Endometrial microvascular endothelial cells (primary cell): Measurements from ENCODE around the gene DAD1. TPM values are rescaled to one million over a fixed set of nuclear protein-coding genes. Genes with fewer than 3 reads are reported as not detected.
"Not testable (repeated sequence)": the region's sequence is repeated elsewhere in the genome, so short reads cannot be mapped to it uniquely, and the experiment has no call there.

Experiments
- in situ Hi-C: cut with HindIII; loops from 2 replicates; pipeline ENCODE4 v1.10.0; 2017; ENCODE audit warnings: low sequenced_read_pairs, low pct_unique_long_range_greater_than_20kb; ENCODE audit errors: inconsistent ontology term
- total RNA-seq: library from RNA; depleted of rRNA; stranded (reverse); fragments of >200 nt; gene quantifications from one replicate; pipeline ENCODE4 v1.2.3, GENCODE V29; 2015; ENCODE audit errors: inconsistent ontology term

DAD1 gene
- total RNA-seq, 1 donor from 2014 or later = 480 TPM

DNA sequence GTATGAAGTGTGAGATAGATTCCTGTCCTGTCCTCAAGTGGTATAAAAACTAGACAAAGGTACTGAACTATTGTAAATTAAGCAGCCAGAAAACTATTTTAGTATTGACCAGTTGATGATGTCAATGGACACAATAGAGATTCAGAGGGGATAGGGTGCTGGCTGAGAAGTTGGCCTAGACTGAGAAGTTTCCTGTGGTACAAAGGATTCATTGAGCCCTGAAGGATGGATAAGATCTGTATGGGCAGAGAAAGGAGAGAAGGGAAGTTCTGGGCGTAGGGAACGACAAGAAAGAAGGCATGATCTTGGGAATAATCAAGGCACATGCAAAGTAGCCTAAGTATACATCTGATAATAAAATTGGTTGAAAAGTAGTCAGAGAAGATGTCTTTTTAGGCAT lies 44.6 kb downstream of the DAD1 start:
- in situ Hi-C loops = no loop called here

DNA sequence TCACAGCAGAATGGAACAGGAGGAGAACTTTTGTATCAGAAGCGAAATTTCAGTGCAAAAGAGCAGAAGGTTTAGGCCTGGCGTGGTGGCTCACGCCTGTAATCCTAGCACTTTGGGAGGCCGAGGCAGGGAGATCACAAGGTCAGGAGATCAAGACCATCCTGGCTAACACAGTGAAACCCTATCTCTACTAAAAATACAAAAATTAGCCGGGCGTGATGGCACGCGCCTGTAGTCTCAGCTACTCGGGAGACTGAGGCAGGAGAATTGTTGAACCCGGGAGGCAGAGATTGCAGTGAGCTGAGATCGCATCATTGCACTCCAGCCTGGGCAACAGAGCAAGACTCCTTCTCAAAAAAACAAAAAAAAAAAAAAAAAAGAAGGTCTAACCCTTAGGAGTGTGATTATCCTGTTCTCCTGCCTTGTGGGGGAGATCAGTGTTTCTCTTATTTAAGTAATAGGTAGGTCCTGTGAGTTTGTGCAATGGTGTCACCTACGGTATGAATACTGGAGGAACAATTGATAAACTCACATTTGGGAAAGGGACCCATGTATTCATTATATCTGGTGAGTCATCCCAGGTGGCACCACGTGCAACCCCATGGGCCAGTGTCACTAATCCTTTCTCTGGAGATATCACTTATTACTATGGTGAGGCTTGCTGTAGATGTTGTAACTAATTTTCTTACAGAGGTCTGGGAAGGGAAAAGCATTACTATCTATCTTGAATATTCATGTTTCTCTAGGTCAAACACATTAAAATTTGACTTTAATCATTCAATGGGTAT lies 45.3 kb downstream of the DAD1 start:
- in situ Hi-C loops = not testable (repeated sequence)

DNA sequence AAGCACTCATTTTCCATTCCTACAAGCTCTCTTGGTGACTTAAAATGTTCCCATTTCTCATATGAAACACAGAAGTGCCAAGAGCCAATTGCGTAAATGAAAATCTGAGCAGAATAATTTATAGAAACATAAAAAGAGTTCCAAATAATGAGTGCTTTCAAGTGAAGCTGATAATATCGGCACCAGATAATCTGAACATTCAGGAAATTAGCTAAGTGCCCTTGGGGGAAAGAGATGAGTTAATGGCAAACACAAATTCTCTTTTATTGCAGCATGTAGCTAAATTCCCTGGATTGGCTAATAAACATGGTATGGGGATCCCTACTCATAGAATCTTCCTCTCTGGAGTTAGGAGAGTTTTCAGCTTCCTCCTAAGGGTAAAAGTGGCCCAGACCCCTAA lies 46.7 kb downstream of the DAD1 start:
- in situ Hi-C loops = no loop called here

DNA sequence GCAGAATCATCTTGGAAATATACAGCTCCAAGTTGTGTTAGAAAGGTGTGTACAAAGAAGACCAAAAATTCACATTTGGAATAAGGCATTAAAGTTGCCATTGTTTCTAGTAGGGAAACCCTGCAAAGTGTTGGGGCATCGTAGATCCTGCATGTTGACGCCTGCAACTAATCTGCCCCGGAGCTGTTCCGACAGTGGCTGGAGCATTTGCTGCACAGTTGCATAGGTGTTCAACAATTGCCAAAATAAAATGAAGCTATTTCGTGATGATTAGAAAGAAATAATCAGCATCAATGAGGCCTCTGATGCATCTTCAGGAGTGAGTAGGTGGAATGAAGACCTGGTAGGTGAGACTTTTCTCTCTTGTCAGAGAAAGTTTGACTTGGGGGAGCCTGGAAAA lies 47.3 kb downstream of the DAD1 start:
- in situ Hi-C loops = no loop called here

DNA sequence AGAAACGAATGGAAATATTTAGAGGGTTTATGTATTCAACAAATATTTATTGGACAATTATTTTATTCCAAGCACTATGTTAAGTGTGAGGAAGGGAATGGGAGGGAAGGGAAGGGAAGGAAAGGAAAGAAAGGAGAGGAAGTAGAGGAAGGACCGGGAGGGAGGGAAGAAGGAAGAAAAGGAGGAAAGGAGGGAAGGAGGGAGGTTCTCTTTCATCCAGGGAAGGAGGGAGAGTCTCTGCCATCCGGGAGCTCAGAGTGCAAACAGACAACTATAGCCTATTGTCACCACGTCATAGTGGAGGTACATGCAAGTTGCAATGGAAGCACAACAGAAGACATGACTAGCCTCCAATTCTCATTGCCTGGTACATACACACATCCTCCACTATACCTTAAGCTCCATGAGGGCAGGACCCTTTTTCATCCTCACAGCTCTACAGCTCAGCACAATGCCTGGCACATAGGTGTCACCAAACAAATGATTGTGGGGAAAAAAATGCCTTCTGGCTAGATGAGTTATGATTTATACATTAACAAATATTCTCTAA lies 48.1 kb downstream of the DAD1 start:
- in situ Hi-C loops = no loop called here

DNA sequence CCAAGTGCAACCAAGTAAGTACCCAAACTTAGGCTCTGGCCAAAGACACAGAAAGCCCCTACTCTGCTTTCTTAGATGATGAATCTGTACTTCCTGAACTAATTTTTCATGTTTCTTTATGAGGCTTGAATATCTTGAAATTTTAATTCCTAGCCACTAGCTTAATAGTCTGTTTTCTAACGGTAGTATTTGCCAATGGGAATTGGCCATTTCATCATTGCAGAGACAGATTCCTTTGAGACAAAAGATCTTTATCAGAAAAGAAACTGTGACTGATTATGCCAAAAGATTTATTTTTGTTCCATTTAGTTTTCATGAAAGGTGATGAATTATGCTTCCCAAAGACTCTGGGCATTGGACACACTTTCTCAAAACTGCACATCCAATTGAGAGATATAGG lies 48.7 kb downstream of the DAD1 start:
- in situ Hi-C loops = no loop called here

DNA sequence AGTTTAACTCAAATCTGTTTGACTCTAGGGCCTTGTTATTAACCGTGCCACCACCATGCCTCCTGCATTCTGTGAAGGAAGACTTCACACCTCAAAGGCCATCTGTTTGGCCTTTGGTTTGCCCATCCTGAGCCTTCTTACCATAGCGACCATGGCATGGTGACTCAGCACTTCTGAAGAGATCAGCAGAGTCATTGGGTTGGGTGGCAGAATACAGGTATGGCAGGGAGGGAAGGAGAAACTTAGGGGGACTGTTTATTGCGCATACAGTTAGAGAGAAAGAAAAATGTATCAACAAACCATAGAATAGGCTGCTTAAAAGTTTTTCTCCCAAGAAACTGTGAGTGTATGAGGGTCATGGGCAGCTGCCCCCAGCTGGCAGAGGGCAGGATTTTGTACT lies 49.2 kb downstream of the DAD1 start:
- in situ Hi-C loops = no loop called here

DNA sequence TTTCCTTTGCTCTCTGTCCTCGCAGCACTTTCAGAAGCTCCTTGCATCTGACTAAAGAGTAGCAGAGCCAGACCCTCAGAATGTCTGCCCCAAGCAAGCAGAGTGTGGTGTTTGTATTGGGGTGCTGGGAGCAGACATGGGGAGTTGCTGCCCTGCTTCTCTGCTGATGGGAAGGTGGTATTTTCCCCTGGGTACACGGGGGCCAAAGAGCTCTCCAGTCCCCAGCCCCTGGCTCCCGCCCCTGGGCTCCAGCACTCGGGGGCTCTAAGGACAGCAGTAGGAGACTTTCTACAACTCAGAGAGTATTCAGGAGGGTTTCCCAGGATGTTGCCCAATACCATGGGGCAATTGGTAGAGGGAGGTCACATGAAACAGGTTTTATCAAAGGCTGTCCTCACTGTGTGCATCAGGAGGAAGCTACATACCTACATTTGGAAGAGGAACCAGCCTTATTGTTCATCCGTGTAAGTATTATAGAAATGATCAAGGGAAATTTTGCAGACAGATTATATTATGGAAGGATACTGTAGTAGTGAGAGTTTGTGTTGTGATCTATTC lies 50.3 kb downstream of the DAD1 start:
- in situ Hi-C loops = no loop called here

DNA sequence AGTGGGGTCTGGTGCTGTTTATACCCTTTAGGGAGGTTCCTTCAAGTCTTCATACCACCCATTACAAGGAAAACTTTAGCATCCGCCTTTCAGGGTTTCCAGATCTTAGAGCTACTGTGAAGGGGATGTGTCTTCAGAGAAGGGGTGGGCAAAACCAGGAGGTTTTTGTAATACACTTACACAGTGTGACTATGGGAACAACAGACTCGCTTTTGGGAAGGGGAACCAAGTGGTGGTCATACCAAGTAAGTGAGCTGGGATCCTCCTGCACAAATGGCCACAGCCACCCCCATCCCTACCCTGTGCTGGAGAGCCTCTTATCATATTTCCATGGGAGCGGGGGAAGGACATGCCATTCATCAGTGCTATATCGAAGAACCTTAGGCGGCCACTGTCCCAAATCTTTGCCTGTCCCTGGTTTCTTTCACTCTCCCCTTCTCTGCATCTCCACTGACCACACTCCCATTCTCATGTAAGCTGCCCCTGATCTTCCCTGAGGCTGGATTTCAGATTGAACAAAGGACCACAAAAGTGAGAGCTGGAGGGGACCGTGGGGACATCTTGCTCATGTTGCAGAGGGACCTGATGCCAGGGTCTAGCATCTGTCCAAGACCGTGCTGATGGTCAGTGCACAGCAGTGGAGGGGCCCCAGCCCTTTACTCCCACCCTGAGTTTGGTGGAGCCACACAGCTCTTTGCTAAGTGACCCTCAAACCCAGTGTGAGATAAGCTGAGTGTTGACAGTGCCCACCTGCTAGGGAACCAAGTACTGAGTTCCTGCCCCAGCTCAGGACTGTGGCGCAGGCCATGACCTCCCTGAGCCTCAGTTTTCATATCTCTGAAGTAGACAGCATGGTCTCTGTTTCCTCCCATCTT lies 51.4 kb downstream of the DAD1 start:
- in situ Hi-C loops = no loop called here

DNA sequence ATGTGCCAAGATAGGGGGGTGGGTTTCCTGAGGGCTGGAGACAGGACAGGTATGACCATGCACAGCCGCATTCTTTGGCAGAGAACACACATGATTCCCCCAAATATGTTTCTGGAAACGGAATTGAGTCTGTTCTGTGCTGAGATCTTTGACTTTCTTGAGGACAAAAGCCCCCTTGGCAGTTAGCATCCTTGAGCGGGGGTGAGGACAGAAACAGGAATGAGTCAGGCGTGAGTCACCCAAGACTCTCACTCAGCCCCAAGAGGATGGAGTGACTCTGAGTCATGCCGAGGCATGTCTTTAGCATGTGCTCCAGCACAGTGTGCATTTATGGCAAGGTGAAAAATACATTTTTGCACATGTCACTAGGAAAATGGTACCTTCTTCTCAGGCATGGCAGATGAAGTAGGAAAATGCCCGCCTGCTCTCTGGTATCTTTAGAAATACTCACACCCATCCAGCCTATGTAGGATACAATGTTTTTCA lies 52.1 kb downstream of the DAD1 start:
- in situ Hi-C loops = no loop called here

DNA sequence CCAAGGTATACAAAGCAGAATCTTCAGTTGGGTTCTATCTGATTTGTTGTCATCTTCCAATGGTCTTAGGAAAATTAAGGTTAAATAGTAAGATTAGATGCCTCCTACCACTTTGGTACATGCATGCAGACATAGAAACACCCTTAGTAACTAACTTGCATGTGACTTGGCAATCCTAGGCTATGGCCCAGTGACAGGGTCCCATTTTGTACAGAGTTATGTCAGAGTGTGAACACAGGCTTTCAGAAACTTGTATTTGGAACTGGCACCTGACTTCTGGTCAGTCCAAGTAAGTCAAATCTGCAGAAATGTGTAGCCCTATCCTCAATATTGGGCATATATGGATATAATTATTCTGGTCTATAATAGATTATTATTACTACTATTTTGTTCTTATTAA lies 53.1 kb downstream of the DAD1 start:
- in situ Hi-C loops = no loop called here

DNA sequence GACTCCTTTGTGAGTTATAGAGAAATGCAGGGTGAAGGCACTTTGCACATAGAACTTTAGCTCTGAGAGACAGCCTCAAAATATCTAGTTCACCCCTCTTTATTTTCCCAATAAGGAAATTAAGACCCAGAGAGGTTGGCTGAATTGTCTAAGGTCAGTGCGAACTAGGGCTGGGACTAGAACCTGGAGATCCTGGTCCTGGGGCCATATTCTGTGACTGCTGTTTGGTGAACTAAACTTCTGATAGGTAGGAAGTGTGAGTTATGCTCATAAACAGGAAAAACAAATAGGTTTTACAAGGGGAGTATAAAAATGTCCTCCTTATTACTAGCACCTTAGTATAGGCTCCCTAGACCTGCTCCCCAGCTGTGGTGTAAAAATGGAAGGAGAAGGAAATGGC lies 53.9 kb downstream of the DAD1 start:
- in situ Hi-C loops = no loop called here

DNA sequence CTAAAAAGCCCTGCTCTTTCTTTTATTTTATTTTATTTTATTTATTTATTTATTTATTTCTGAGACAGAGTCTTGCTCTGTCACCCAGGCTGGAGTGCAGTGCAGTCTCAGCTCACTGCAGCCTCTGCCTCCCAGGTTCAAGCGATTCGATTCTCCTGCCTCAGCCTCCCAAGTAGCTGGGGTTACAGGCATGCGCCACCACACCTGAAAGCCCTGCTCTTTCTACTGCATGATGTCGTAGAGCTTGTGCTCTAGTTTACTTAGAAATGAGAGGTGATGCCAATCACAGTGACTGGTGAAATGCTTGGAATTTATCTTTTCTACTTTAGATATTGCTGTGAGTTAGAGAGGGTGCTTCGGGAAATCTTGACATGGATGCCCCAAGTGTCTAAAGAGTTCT lies 54.5 kb downstream of the DAD1 start:
- in situ Hi-C loops = no loop called here

DNA sequence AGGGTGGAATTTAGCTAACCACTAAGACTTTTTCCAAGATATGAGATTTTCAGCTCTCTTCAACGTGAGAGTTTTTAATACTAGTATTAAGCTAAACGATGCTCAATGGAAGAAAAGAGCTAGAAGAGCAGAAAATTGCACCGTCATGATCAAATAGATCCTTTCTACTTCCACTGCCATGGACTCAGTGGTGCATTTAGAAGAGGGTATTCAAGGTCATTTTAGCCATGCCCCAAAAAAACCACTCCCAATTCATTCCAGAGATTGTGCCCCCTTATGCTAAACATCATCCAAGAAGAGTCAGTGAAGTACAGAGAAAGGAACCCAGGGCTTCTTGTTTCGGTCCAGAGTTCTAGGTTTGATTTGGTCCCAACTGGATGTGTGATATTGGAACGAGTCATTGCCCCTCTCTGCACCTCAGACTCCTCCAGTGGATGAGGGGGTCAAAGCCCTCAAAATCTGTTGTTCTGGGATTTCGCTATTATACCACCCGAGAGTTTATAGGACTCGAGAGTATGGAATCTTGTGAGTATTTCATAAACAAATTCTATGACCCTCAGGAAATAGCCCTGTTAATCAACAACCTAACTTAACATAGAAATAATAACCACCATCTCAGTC lies 55.2 kb downstream of the DAD1 start:
- in situ Hi-C loops = no loop called here

DNA sequence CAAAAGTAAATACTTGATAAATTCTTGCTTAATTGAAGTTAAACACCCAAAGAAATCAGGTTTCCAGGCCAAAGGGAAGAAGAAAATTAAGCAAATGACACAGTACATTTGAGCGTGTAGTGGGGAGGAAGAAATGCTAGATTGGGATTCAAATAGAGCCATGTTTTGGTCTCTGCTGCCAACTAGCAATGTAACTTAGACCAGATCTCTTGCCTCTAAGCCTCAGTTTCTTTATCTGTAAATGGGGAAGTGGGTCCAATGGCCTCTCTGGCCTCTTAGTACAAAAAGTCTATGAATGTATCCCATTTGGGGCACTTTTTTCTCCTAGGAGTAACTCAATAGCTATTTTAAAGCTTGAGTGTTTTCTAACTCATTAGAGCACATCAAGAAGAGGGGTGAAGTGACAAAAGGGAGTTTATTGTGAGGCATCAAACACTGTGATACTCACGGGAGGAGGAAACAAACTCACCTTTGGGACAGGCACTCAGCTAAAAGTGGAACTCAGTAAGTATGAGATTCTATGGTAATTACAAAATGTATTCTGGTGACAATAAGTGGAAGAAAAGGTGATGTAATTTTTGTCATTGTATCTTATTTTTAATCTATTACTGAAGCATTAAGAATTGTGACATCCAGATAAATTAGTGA lies 55.8 kb downstream of the DAD1 start:
- in situ Hi-C loops = no loop called here

DNA sequence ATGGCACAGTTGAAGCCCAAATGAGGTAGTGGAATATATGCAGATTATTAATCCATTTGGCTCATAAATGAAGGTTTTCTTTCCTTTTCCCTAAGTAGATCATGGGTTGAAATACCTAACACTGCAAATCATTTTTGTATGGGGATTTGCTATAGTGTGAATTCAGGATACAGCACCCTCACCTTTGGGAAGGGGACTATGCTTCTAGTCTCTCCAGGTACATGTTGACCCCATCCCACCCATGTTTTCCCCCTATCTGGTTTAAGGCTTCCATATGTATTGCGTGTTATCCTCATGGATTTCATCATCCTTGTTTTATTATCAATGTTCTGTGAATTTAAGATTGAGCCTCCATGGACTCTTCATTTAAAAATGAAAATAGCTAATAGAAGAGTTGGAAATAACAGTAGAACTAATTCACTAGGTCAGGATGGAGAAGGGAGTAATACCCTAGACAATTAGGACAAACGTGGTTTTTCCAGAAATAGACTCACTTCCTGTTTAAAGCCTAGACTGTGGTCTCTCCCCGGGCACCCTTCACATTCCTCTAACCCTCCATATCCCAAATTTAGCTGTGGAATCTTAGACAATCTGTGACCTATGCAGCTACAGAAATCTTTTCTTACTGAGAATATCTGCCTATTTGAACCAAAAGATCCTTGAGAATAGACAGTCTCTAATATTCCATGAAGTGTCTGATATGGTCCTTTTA lies 56.5 kb downstream of the DAD1 start:
- in situ Hi-C loops = no loop called here

DNA sequence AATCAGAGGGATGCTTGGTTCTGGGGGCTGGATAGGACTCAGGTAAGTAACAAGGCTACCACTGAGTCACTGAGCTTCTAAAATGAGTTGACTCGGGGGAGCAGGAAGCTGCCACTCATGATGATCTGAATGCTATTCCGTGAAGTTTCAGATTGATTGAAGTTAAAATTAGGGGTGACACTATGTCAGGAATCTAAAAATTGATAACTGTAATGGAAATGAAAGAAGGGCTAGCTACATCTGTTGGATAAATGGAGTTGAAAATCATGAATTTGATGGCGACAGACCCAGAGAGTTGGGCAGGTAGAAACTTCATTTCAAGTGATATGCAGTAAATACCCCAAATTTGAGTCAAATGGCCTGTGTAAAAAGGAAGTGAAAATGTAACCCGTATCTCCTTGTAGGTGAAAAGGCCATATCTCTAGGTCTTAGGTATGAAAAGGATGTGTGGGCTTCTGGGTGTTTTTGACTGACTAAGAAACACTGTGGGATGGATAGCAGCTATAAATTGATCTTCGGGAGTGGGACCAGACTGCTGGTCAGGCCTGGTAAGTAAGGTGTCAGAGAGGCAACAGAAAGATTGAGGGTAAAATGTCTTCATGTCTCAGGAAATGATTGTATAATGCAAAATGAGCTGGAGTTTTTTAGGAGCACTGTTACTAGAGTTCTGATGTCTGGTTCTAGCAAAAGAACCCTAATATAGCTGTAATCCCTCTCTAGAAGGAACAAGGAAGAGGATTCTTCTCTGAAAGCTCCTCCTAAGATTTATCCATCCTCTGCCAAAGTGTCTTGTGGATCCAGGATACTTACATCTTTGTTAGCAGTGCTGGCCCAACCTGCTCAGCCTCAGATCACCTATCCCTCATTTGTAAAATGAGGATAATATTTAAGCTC lies 57.3 kb downstream of the DAD1 start:
- in situ Hi-C loops = no loop called here
